Measurements from ENCODE around the gene KRTAP15-1.

KRTAP15-1 gene

DNA sequence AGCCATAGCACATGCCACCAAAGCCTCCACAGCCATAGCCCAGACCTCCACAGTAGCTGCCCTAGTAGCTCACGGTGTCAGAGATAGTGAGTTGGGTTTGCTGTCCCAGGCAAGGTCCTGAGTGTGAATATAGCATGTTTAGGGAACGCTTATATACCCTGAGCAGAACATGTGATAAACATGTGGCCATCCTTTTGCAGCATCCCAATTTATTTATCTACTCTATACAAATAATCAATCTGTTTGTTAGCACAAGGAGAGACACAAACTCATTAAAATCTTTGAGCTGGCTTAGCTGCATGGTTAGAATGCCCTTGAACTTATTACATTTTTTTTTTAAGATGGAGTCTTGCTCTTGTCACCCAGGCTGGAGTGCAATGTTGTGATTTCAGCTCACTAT lies 47.3 kb downstream of the KRTAP15-1 start, which contains the start of gene KRTAP19-2:
KRTAP19-2 (minus strand) TSS at position 101 of the 400 bp plus-strand sequence; CDS start at position 13, 88 bp downstream.
- DNase-seq (ENCODE audit: low spot score), result no peak
